ENCODE measurements around the gene RHOB. TPM values are rescaled to one million over a fixed set of nuclear protein-coding genes. Genes with fewer than 3 reads are reported as not detected.

RHOB gene
- polyA plus RNA-seq, 1 donor from 2014 or later = 205 TPM

DNA sequence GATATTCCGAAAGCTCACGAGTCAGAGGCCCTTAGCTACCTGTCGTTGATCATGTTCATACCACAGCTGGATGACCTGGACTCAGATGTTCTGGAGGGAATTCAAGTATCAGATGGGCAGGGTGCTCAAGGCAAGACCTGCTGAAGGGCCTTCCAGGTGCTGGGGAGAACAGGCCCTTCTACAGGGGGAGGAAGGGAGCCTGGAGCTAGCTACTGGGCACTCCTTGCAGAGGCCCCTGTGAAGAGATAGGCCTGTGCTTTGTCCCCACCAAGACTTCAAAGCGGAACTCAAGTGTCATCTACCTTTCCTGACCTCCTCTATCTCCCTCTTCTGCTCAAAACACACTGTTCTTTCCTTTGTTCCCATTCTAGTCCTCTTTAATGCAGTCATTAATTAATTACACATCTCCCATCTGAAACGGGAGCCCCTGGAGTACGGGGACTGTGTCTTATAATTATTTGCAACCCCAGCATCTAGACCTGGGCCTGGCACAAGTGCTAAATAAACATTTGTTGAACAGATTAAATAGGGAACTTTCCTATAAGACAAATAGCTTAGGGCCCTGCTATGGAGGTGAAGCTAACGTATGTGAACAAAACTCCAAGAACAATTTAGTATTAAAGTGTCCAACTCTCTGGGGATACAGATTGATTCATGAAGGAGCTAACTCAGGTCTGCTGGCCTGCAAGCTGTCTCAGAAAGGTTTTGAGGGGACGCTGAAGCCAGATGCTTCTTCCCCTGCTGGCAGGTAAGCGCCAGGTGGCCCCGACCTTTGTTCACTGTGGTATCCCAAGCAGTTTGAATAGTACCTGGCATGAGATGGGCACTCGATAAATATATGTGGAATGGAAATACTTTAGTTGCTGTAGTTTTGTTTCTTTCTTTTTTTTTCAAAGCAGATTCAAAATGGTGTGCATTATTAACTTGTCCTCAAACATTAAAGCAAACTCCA, 22.0 kb downstream of the RHOB start:
- H3K9me3 ChIP-seq (ENCODE audit: low read length) = no peaks in the 10 kb centered on the region
- H3K4me2 ChIP-seq (ENCODE audit: low read length) = no peak overlapping the region
- no peaks in the 10 kb centered on the region for H4K20me1 ChIP-seq (ENCODE audit: insufficient read depth)
- H3K9ac ChIP-seq (ENCODE audit: low read length) = no peak overlapping the region
- H3K27me3 ChIP-seq (ENCODE audit: insufficient read depth, low read depth, low read length) = no peaks in the 10 kb centered on the region
- TF ChIP-seq TAF1 (IDR thresholded peaks at IDR 0.05; ENCODE audit: low read depth) = no peak
- no peak for TF ChIP-seq MXI1 (conservative IDR thresholded peaks at IDR 0.05; ENCODE audit: poor library complexity, severe bottlenecking)
- TF ChIP-seq RAD21 (conservative IDR thresholded peaks at IDR 0.05) = no peak
- no peak for TF ChIP-seq EZH2 (IDR thresholded peaks at IDR 0.05; ENCODE audit: borderline replicate concordance, insufficient read depth, low read length, poor library complexity, severe bottlenecking)
- TF ChIP-seq SMC3 (conservative IDR thresholded peaks at IDR 0.05; ENCODE audit: poor library complexity) = no peak
- TF ChIP-seq CTCF (IDR thresholded peaks at IDR 0.05; ENCODE audit: poor library complexity, severe bottlenecking) = no peak
- TF ChIP-seq, protein P1, sequence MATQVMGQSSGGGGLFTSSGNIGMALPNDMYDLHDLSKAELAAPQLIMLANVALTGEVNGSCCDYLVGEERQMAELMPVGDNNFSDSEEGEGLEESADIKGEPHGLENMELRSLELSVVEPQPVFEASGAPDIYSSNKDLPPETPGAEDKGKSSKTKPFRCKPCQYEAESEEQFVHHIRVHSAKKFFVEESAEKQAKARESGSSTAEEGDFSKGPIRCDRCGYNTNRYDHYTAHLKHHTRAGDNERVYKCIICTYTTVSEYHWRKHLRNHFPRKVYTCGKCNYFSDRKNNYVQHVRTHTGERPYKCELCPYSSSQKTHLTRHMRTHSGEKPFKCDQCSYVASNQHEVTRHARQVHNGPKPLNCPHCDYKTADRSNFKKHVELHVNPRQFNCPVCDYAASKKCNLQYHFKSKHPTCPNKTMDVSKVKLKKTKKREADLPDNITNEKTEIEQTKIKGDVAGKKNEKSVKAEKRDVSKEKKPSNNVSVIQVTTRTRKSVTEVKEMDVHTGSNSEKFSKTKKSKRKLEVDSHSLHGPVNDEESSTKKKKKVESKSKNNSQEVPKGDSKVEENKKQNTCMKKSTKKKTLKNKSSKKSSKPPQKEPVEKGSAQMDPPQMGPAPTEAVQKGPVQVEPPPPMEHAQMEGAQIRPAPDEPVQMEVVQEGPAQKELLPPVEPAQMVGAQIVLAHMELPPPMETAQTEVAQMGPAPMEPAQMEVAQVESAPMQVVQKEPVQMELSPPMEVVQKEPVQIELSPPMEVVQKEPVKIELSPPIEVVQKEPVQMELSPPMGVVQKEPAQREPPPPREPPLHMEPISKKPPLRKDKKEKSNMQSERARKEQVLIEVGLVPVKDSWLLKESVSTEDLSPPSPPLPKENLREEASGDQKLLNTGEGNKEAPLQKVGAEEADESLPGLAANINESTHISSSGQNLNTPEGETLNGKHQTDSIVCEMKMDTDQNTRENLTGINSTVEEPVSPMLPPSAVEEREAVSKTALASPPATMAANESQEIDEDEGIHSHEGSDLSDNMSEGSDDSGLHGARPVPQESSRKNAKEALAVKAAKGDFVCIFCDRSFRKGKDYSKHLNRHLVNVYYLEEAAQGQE (IDR thresholded peaks at IDR 0.05; ENCODE audit: borderline replicate concordance) = no peak
- TF ChIP-seq EP300 (conservative IDR thresholded peaks at IDR 0.05; ENCODE audit: poor library complexity, severe bottlenecking) = no peak
- no peak for TF ChIP-seq POLR2AphosphoS5 (IDR thresholded peaks at IDR 0.05)
- H3K9me2 ChIP-seq (ENCODE audit: insufficient read depth, low read length) = no peaks in the 10 kb centered on the region
- no peaks in the 10 kb centered on the region for H3F3A ChIP-seq (ENCODE audit: insufficient read depth, low read length, poor library complexity, severe bottlenecking)
- no peaks in the 10 kb centered on the region for H3K36me3 ChIP-seq (ENCODE audit: insufficient read depth, low read length)
- no peak overlapping the region for H3K27ac ChIP-seq (ENCODE audit: low read length)
- no peak overlapping the region for H2AFZ ChIP-seq (ENCODE audit: low read depth, low read length)
- H3K4me3 ChIP-seq (ENCODE audit: low read length) = no peak overlapping the region
- no peaks in the 10 kb centered on the region for H3K79me2 ChIP-seq (replicated peaks; ENCODE audit: insufficient read depth, low read length)

GRCh38 chr2:20469595-20469994, 22.7 kb downstream of the RHOB start:
- Histone ChIP-seq H3K4me3 (ENCODE audit: low read length) (no peak overlapping the region), H3K27me3 (ENCODE audit: insufficient read depth, low read depth, low read length) (no peaks in the 10 kb centered on the region), H3K79me2 (replicated peaks; ENCODE audit: insufficient read depth, low read length) (no peaks in the 10 kb centered on the region), H3K9me3 (ENCODE audit: low read length) (no peaks in the 10 kb centered on the region), H3K27ac (ENCODE audit: low read length) (no peak overlapping the region), H2AFZ (ENCODE audit: low read depth, low read length) (no peak overlapping the region), H3K9ac (ENCODE audit: low read length) (no peak overlapping the region), H4K20me1 (ENCODE audit: insufficient read depth) (no peaks in the 10 kb centered on the region), H3K9me2 (ENCODE audit: insufficient read depth, low read length) (no peaks in the 10 kb centered on the region), H3K36me3 (ENCODE audit: insufficient read depth, low read length) (no peaks in the 10 kb centered on the region), H3K4me2 (ENCODE audit: low read length) (no peak overlapping the region), H3F3A (ENCODE audit: insufficient read depth, low read length, poor library complexity, severe bottlenecking) (no peaks in the 10 kb centered on the region)
- TF ChIP-seq POLR2AphosphoS5 (IDR thresholded peaks at IDR 0.05) = no peak
- no peak for TF ChIP-seq EZH2 (IDR thresholded peaks at IDR 0.05; ENCODE audit: borderline replicate concordance, insufficient read depth, low read length, poor library complexity, severe bottlenecking)
- no peak for TF ChIP-seq RAD21 (conservative IDR thresholded peaks at IDR 0.05)
- TF ChIP-seq EP300 (conservative IDR thresholded peaks at IDR 0.05; ENCODE audit: poor library complexity, severe bottlenecking) = no peak
- no peak for TF ChIP-seq SMC3 (conservative IDR thresholded peaks at IDR 0.05; ENCODE audit: poor library complexity)
- TF ChIP-seq, protein P1 (IDR thresholded peaks at IDR 0.05; ENCODE audit: borderline replicate concordance) = no peak
- TF ChIP-seq TAF1 (IDR thresholded peaks at IDR 0.05; ENCODE audit: low read depth) = no peak
- no peak for TF ChIP-seq CTCF (IDR thresholded peaks at IDR 0.05; ENCODE audit: poor library complexity, severe bottlenecking)
- TF ChIP-seq MXI1 (conservative IDR thresholded peaks at IDR 0.05; ENCODE audit: poor library complexity, severe bottlenecking) = no peak
